Astrocyte (in vitro differentiated cells and primary cell): ENCODE data around the gene GFRA4. TPM values are rescaled to one million over a fixed set of nuclear protein-coding genes. Genes with fewer than 3 reads are reported as not detected.

ENCODE experiments used
- DNase-seq: peaks from one replicate; pipeline ENCODE4 v3.0.0-alpha.2; 2010; ENCODE audit warnings: low read depth
- FAIRE-seq: peaks from 2 replicates; lab custom pipeline; 2011; peaks lifted over from hg19 to GRCh38; lab: Jason Lieb, UNC
- H2AFZ ChIP-seq: 2 replicates; pipeline ENCODE4 v1.6.0; 2012; ENCODE audit warnings: low read depth, low read length, inconsistent platforms
- H3K27ac ChIP-seq: 2 replicates; pipeline ENCODE4 v1.5.1; 2011; ENCODE audit warnings: low read depth, low read length, inconsistent platforms
- H3K27me3 ChIP-seq: 2 replicates; pipeline ENCODE4 v1.6.0; 2011; ENCODE audit warnings: low read length, inconsistent platforms; ENCODE audit not compliant: insufficient read depth
- H3K36me3 ChIP-seq: 2 replicates; pipeline ENCODE4 v1.5.1; 2011; ENCODE audit warnings: low read length, inconsistent platforms; ENCODE audit not compliant: insufficient read depth
- H3K4me1 ChIP-seq: 2 replicates; pipeline ENCODE4 v1.5.1; 2011; ENCODE audit warnings: low read length, inconsistent platforms; ENCODE audit not compliant: insufficient read depth
- H3K4me2 ChIP-seq: 2 replicates; pipeline ENCODE4 v1.6.0; 2012; ENCODE audit warnings: low read length, inconsistent platforms
- H3K4me3 ChIP-seq: 2 replicates; pipeline ENCODE4 v1.5.1; 2011; ENCODE audit warnings: low read depth, mild to moderate bottlenecking, low read length, inconsistent platforms; ENCODE audit not compliant: insufficient read depth
- H3K79me2 ChIP-seq: 2 replicates; pipeline ENCODE4 v1.6.0; 2012; ENCODE audit warnings: mild to moderate bottlenecking, low read length, inconsistent platforms; ENCODE audit not compliant: insufficient read depth
- H3K9ac ChIP-seq: 2 replicates; pipeline ENCODE4 v1.6.0; 2012; ENCODE audit warnings: mild to moderate bottlenecking, low read length, inconsistent platforms
- H3K9me3 ChIP-seq: 2 replicates; pipeline ENCODE4 v1.5.1; 2012; ENCODE audit warnings: low read depth, mild to moderate bottlenecking, low read length, inconsistent platforms; ENCODE audit not compliant: insufficient read depth
- H4K20me1 ChIP-seq: 2 replicates; pipeline ENCODE4 v1.6.0; 2012; ENCODE audit warnings: low read length, inconsistent platforms; ENCODE audit not compliant: insufficient read depth
- H3K27ac Mint-ChIP-seq: one replicate; pipeline ENCODE4 v1.8.0; 2021; ENCODE audit warnings: mild to moderate bottlenecking, mixed read lengths; ENCODE audit not compliant: unreplicated experiment
- H3K27me3 Mint-ChIP-seq: one replicate; pipeline ENCODE4 v1.8.0; 2021; ENCODE audit warnings: low read depth, mixed read lengths; ENCODE audit not compliant: unreplicated experiment
- H3K36me3 Mint-ChIP-seq: one replicate; pipeline ENCODE4 v1.8.0; 2021; ENCODE audit warnings: low read depth, mixed read lengths; ENCODE audit not compliant: unreplicated experiment
- H3K4me1 Mint-ChIP-seq: one replicate; pipeline ENCODE4 v1.8.0; 2021; ENCODE audit warnings: low read depth, mixed read lengths; ENCODE audit not compliant: unreplicated experiment
- H3K4me3 Mint-ChIP-seq: one replicate; pipeline ENCODE4 v1.8.0; 2021; ENCODE audit warnings: mild to moderate bottlenecking, moderate library complexity, mixed read lengths; ENCODE audit not compliant: unreplicated experiment
- H3K9me3 Mint-ChIP-seq: one replicate; pipeline ENCODE4 v1.8.0; 2021; ENCODE audit warnings: mild to moderate bottlenecking, mixed read lengths; ENCODE audit not compliant: unreplicated experiment
- CTCF ChIP-seq: IDR thresholded peaks from 2 replicates; pipeline ENCODE4 v1.5.1; 2011; ENCODE audit warnings: low read depth, mild to moderate bottlenecking, inconsistent platforms, low read length, moderate library complexity; ENCODE audit not compliant: insufficient read depth
- EZH2 ChIP-seq: IDR thresholded peaks from 2 replicates; pipeline ENCODE4 v1.6.1; 2012; ENCODE audit warnings: mild to moderate bottlenecking, low read length, inconsistent platforms; ENCODE audit not compliant: insufficient read depth
- total RNA-seq: library from RNA; stranded (reverse); gene quantifications from 2 replicates; pipeline ENCODE4 v1.2.1, GENCODE V29; 2021

Gene GFRA4
- total RNA-seq, 1 donor from 2014 or later, result not detected

- no peak for FAIRE-seq
- H3K9ac ChIP-seq, result no peak overlapping the region
- H3K9me3 Mint-ChIP-seq, result no peaks in the 10 kb centered on the region
These were observed 43.0 kb upstream of the GFRA4 start for GRCh38 chr20:3705970-3706739.

GRCh38 chr20:3705491-3705969, 42.3 kb upstream of the GFRA4 start:
- DNase-seq (no peak), FAIRE-seq (no peak)
- H3K4me1 Mint-ChIP-seq, result no peaks in the 10 kb centered on the region
- H3K27me3 ChIP-seq, result no peaks in the 10 kb centered on the region
- peaks cover 38% of the 10 kb centered on the region for H3K27me3 Mint-ChIP-seq
- no peaks in the 10 kb centered on the region for H3K4me1 ChIP-seq
- no peak overlapping the region for H2AFZ ChIP-seq
- H3K4me3 Mint-ChIP-seq, result no peak overlapping the region
- no peaks in the 10 kb centered on the region for H3K36me3 Mint-ChIP-seq
- H3K4me2 ChIP-seq, result no peak overlapping the region
- TF ChIP-seq EZH2, result no peak
- no peak for TF ChIP-seq CTCF
- H3K27ac Mint-ChIP-seq, result no peak overlapping the region
- H3K9me3 ChIP-seq, result no peaks in the 10 kb centered on the region
- no peaks in the 10 kb centered on the region for H3K9me3 Mint-ChIP-seq
- no peak overlapping the region for H3K9ac ChIP-seq
- no peaks in the 10 kb centered on the region for H4K20me1 ChIP-seq
- no peak overlapping the region for H3K27ac ChIP-seq
- H3K4me3 ChIP-seq, result no peak overlapping the region
- no peaks in the 10 kb centered on the region for H3K79me2 ChIP-seq
- H3K36me3 ChIP-seq, result no peaks in the 10 kb centered on the region

More at GRCh38 chr20:3705970-3706739, 43.0 kb upstream of the GFRA4 start:
- no peak overlapping the region for H3K4me2 ChIP-seq
- no peak for DNase-seq
- no peak overlapping the region for H3K27ac ChIP-seq
- H3K4me1 ChIP-seq, result no peaks in the 10 kb centered on the region
- H3K27me3 Mint-ChIP-seq, result peaks cover 33% of the 10 kb centered on the region
- no peaks in the 10 kb centered on the region for H3K36me3 Mint-ChIP-seq
- no peaks in the 10 kb centered on the region for H3K9me3 ChIP-seq
- no peak overlapping the region for H2AFZ ChIP-seq
- no peaks in the 10 kb centered on the region for H3K36me3 ChIP-seq
- H3K4me3 ChIP-seq, result no peak overlapping the region
- H4K20me1 ChIP-seq, result no peaks in the 10 kb centered on the region
- H3K27me3 ChIP-seq, result no peaks in the 10 kb centered on the region
- no peak overlapping the region for H3K4me3 Mint-ChIP-seq
- H3K4me1 Mint-ChIP-seq, result no peaks in the 10 kb centered on the region
- TF ChIP-seq EZH2 (no peak), CTCF (no peak)
- no peak overlapping the region for H3K27ac Mint-ChIP-seq
- no peaks in the 10 kb centered on the region for H3K79me2 ChIP-seq

- Mint-ChIP-seq H3K4me3 (no peak overlapping the region), H3K36me3 (no peaks in the 10 kb centered on the region), H3K4me1 (no peaks in the 10 kb centered on the region), H3K27me3 (peaks cover 38% of the 10 kb centered on the region), H3K27ac (no peak overlapping the region), H3K9me3 (peaks cover 2% of the 10 kb centered on the region)
- H3K27ac ChIP-seq, result no peak overlapping the region
- no peaks in the 10 kb centered on the region for H4K20me1 ChIP-seq
- FAIRE-seq (no peak), DNase-seq (no peak)
- no peaks in the 10 kb centered on the region for H3K79me2 ChIP-seq
- H3K4me2 ChIP-seq, result no peak overlapping the region
- no peaks in the 10 kb centered on the region for H3K36me3 ChIP-seq
- no peak overlapping the region for H2AFZ ChIP-seq
- no peaks in the 10 kb centered on the region for H3K27me3 ChIP-seq
- TF ChIP-seq EZH2 (no peak), CTCF (no peak)
- H3K4me3 ChIP-seq, result no peak overlapping the region
- H3K9ac ChIP-seq, result no peak overlapping the region
- H3K9me3 ChIP-seq, result no peaks in the 10 kb centered on the region
- no peaks in the 10 kb centered on the region for H3K4me1 ChIP-seq
These were observed 40.9 kb upstream of the GFRA4 start for GRCh38 chr20:3704087-3704486.
